ENCODE results near the gene NOLC1.

DNA sequence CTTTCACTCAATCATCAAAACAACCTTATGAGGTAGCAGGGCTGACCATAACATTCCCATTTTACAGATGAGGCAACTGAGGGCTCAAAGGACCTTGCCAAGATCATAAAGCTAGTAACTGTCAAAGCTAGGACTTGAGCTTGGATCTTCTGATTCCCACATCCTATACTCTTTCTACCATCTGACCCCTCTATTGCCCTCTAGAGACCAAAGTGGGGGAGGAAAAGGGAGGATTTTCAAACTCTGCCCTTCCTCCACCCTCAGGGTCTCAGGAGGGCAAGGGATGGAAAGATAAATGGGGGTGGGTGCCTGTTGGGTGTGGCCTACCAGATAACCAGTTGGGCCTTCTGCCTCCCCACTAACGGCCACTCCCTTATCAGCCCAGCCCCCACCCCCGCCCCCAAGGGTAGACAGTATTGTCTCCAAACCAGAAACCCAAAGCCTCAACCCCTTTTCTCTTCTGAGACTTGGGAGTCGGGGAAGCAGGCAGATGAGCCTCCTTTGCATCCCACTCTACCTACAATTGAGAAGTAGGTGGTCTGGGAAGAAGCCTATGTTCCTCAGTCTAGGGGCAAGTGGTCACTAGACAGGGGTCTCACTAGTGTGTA, 39.9 kb upstream of the NOLC1 start:
- TF ChIP-seq FOXM1 (IDR thresholded peaks at IDR 0.05; ENCODE audit: borderline replicate concordance): no peak
- no peak for TF ChIP-seq ARNT (IDR thresholded peaks at IDR 0.05)
- no peak for TF ChIP-seq HDGF (IDR thresholded peaks at IDR 0.05; ENCODE audit: borderline replicate concordance)
- no peak for TF ChIP-seq CTBP1 (IDR thresholded peaks at IDR 0.05; ENCODE audit: borderline replicate concordance)
- no peak for TF ChIP-seq SUZ12 (IDR thresholded peaks at IDR 0.05)
- TF ChIP-seq, protein P1, sequence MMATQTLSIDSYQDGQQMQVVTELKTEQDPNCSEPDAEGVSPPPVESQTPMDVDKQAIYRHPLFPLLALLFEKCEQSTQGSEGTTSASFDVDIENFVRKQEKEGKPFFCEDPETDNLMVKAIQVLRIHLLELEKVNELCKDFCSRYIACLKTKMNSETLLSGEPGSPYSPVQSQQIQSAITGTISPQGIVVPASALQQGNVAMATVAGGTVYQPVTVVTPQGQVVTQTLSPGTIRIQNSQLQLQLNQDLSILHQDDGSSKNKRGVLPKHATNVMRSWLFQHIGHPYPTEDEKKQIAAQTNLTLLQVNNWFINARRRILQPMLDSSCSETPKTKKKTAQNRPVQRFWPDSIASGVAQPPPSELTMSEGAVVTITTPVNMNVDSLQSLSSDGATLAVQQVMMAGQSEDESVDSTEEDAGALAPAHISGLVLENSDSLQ (IDR thresholded peaks at IDR 0.05): no peak
- TF ChIP-seq ZNF384 (IDR thresholded peaks at IDR 0.05): no peak
